ENCODE data around the gene SPECC1L.

DNA sequence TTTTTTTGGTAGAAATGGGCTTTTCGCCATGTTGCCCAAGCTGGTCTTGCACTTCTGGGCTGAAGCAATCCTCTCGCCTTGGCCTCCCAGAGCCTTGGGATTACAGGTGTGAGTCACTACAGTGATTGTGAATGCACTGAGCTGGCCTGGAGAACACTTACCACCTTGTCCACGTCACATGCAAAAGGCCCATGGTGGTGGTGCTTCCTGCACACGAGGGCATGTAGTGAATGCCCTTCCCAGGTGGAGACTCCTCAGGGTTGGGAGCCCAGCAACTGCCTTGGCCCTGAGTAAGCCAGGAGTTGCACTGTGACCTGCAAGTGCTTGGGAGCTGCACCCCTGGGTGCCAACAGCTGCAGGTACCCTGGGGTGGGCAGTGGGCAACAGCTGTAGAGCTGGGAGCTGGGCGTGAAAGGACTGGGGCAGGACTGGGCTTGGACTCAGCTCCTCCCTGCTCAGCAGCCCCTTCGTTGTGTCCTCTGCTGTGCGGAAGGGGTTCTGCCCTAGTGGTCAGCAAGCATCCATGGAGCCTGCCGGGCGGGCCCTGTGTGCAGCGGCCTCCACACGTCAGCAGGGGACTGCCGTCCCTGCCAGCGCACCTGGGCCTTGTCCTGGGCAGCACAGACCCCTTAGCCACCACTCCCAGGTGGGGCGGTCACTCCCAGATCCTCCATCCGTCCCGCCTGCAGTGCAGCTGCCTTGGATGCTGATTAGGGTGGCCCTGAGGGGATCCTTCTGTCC, 147.4 kb downstream of the SPECC1L start:
- TF ChIP-seq CTCF (IDR thresholded peaks at IDR 0.05; ENCODE audit: insufficient read depth, low read length) (no peak), POLR2AphosphoS5 (IDR thresholded peaks at IDR 0.05; ENCODE audit: low read depth) (0 out of 2 replicates have a peak, but pooled peaks have one; percentile 6), SPI1 (IDR thresholded peaks at IDR 0.05; ENCODE audit: borderline replicate concordance, low read depth) (no peak)
